Neural progenitor cell (in vitro differentiated cells): Measurements from ENCODE around the gene AASDHPPT. TPM values are rescaled to one million over a fixed set of nuclear protein-coding genes. Genes with fewer than 3 reads are reported as not detected.

Experiments
- DNase-seq: peaks from one replicate; pipeline ENCODE4 v3.0.0-alpha.2; 2016; ENCODE audit warnings: low spot score
- H2AFZ ChIP-seq: fragments of 200-600 bp; sonication (generic); replicated peaks from 2 replicates; pipeline ENCODE4 v1.6.1; 2016; ENCODE audit warnings: antibody characterized with exemption
- H3F3A ChIP-seq: fragments of 200-600 bp; sonication (generic); 2 replicates; pipeline ENCODE4 v1.6.1; 2016; ENCODE audit warnings: antibody characterized with exemption, low read depth
- H3K27ac ChIP-seq: fragments of 200-600 bp; sonication (generic); 2 replicates; pipeline ENCODE4 v1.5.1; 2016; ENCODE audit warnings: mild to moderate bottlenecking
- H3K27me3 ChIP-seq: fragments of 200-600 bp; sonication (generic); 2 replicates; pipeline ENCODE4 v1.6.1; 2016; ENCODE audit warnings: mild to moderate bottlenecking, moderate library complexity
- H3K36me3 ChIP-seq: fragments of 200-600 bp; sonication (generic); 2 replicates; pipeline ENCODE4 v1.5.1; 2016
- H3K4me1 ChIP-seq: fragments of 200-600 bp; sonication (generic); 2 replicates; pipeline ENCODE4 v1.6.1; 2016; ENCODE audit warnings: mixed run types
- H3K4me2 ChIP-seq: fragments of 200-600 bp; sonication (generic); 2 replicates; pipeline ENCODE4 v1.6.1; 2016
- H3K4me3 ChIP-seq: fragments of 200-600 bp; sonication (generic); 2 replicates; pipeline ENCODE4 v1.5.1; 2016
- H3K79me2 ChIP-seq: fragments of 200-600 bp; sonication (generic); 2 replicates; pipeline ENCODE4 v1.6.1; 2016; ENCODE audit warnings: low read depth
- H3K9ac ChIP-seq: fragments of 200-600 bp; sonication (generic); 2 replicates; pipeline ENCODE4 v1.6.1; 2016
- H3K9me3 ChIP-seq: fragments of 200-600 bp; sonication (generic); 2 replicates; pipeline ENCODE4 v1.5.1; 2016; ENCODE audit warnings: low read depth
- H4K20me1 ChIP-seq: fragments of 200-600 bp; sonication (generic); 2 replicates; pipeline ENCODE4 v1.6.1; 2016; ENCODE audit warnings: low read depth
- H3K27ac Mint-ChIP-seq: 3 replicates; pipeline ENCODE4 v1.8.0; 2021; ENCODE audit warnings: mixed read lengths
- H3K27me3 Mint-ChIP-seq: 2 replicates; pipeline ENCODE4 v1.8.0; 2022; ENCODE audit warnings: low read depth, mild to moderate bottlenecking, inconsistent platforms, moderate library complexity, mixed read lengths; ENCODE audit not compliant: insufficient read depth
- H3K36me3 Mint-ChIP-seq: 3 replicates; pipeline ENCODE4 v1.8.0; 2021; ENCODE audit warnings: mixed read lengths
- H3K4me1 Mint-ChIP-seq: 3 replicates; pipeline ENCODE4 v1.8.0; 2021; ENCODE audit warnings: mixed read lengths
- H3K4me3 Mint-ChIP-seq: 3 replicates; pipeline ENCODE4 v1.8.0; 2021; ENCODE audit warnings: mild to moderate bottlenecking, moderate library complexity, mixed read lengths
- H3K9me3 Mint-ChIP-seq: 3 replicates; pipeline ENCODE4 v1.8.0; 2020; ENCODE audit warnings: mixed read lengths
- CTCF ChIP-seq: fragments of 200-600 bp; sonication (generic); IDR thresholded peaks from 2 replicates; pipeline ENCODE4 v1.5.1; 2017; ENCODE audit warnings: antibody characterized with exemption, mild to moderate bottlenecking
- EZH2 ChIP-seq: fragments of 200-600 bp; sonication (generic); IDR thresholded peaks from 2 replicates; pipeline ENCODE4 v1.6.1; 2017; ENCODE audit warnings: antibody characterized with exemption, mild to moderate bottlenecking, moderate library complexity
- EZH2phosphoT487 ChIP-seq: fragments of 200-600 bp; sonication (generic); IDR thresholded peaks from 2 replicates; pipeline ENCODE4 v1.6.1; 2017; ENCODE audit warnings: antibody characterized with exemption
- total RNA-seq: library from RNA; depleted of rRNA; stranded (reverse); fragments of >200 nt; gene quantifications from 2 replicates; pipeline ENCODE4 v1.2.3, GENCODE V29; 2015; ENCODE audit warnings: low replicate concordance

AASDHPPT gene
- total RNA-seq, 1 donor from 2014 or later, result 127 TPM

- Histone ChIP-seq H3K9ac (no peak overlapping the region), H4K20me1 (no peaks in the 10 kb centered on the region), H3K4me1 (no peaks in the 10 kb centered on the region), H3F3A (no peaks in the 10 kb centered on the region), H3K79me2 (no peaks in the 10 kb centered on the region), H3K4me2 (no peak overlapping the region), H3K36me3 (no peaks in the 10 kb centered on the region), H3K4me3 (no peak overlapping the region), H3K27me3 (no peaks in the 10 kb centered on the region), H3K27ac (no peak overlapping the region), H2AFZ (no peak overlapping the region), H3K9me3 (no peaks in the 10 kb centered on the region)
- H3K9me3 Mint-ChIP-seq, result peaks cover 4% of the 10 kb centered on the region
- no peak overlapping the region for H3K27ac Mint-ChIP-seq
- no peaks in the 10 kb centered on the region for H3K27me3 Mint-ChIP-seq
- no peaks in the 10 kb centered on the region for H3K36me3 Mint-ChIP-seq
- no peak overlapping the region for H3K4me3 Mint-ChIP-seq
- H3K4me1 Mint-ChIP-seq, result no peaks in the 10 kb centered on the region
- no peak for DNase-seq
- no peak for TF ChIP-seq EZH2
These were observed 59.6 kb downstream of the AASDHPPT start for GRCh38 chr11:106137061-106137460.

GRCh38 chr11:106137758-106138157 lies 60.3 kb downstream of the AASDHPPT start:
- no peak overlapping the region for H3K4me3 Mint-ChIP-seq
- H3K4me1 Mint-ChIP-seq, result no peaks in the 10 kb centered on the region
- H3K27me3 ChIP-seq, result no peaks in the 10 kb centered on the region
- TF ChIP-seq EZH2phosphoT487 (no peak), CTCF (no peak), EZH2 (no peak)
- no peaks in the 10 kb centered on the region for H3K36me3 Mint-ChIP-seq
- H3K4me3 ChIP-seq, result no peak overlapping the region
- H3K9ac ChIP-seq, result no peak overlapping the region
- no peaks in the 10 kb centered on the region for H3K9me3 ChIP-seq
- H3K27ac Mint-ChIP-seq, result no peak overlapping the region
- H3K4me1 ChIP-seq, result no peaks in the 10 kb centered on the region
- no peak overlapping the region for H3K27ac ChIP-seq
- no peak overlapping the region for H3K4me2 ChIP-seq
- H3K9me3 Mint-ChIP-seq, result peaks cover 10% of the 10 kb centered on the region
- H3K36me3 ChIP-seq, result no peaks in the 10 kb centered on the region
- no peaks in the 10 kb centered on the region for H3K27me3 Mint-ChIP-seq
- no peaks in the 10 kb centered on the region for H4K20me1 ChIP-seq
- no peak for DNase-seq
- no peak overlapping the region for H2AFZ ChIP-seq
- H3K79me2 ChIP-seq, result no peaks in the 10 kb centered on the region
- H3F3A ChIP-seq, result no peaks in the 10 kb centered on the region

Other genes starting within 250 kb of the AASDHPPT start
- gene MSANTD4, start 55.4 kb upstream of the AASDHPPT start, total RNA-seq, result 27.4 and 40.3 TPM in 2 replicates
- gene KBTBD3, start 315 bp upstream of the AASDHPPT start, total RNA-seq, result 4.9 and 6.9 TPM in 2 replicates